PC-9 (cell line): ENCODE data around the gene TRIM9. TPM values are rescaled to one million over a fixed set of nuclear protein-coding genes. Genes with fewer than 3 reads are reported as not detected.

Source experiments
- BruUV-seq: library from RNA; stranded (reverse); fragments of 400-500 nt; replicated peaks from 2 replicates; lab custom pipeline; 2021; lab: Mats Ljungman, UMichigan
- CTCF ChIA-PET: fragments of 300-600 bp; sonication (Branson Sonifier 250); formaldehyde crosslinking; loops from one replicate; lab custom pipeline; 2022; ENCODE audit warnings: antibody characterized with exemption; lab: Charles Lee
- POLR2A ChIA-PET: fragments of 300-600 bp; sonication (Branson Sonifier 250); formaldehyde crosslinking; loops from one replicate; lab custom pipeline; 2022; ENCODE audit warnings: antibody characterized with exemption; ENCODE audit not compliant: unreplicated experiment; lab: Charles Lee
- DNase-seq, 2 experiments: peaks; one replicate each; pipeline versions ENCODE4 v3.0.0 to v3.0.0-alpha.2; 2015 to 2022; ENCODE audit warnings: mixed read lengths in 1 of 2
- H2AFZ ChIP-seq: fragments of 200-600 bp; sonication (generic); 2 replicates; pipeline ENCODE4 v1.8.1; 2017; ENCODE audit warnings: antibody characterized with exemption
- H3F3A ChIP-seq: fragments of 200-600 bp; sonication (generic); 2 replicates; pipeline ENCODE4 v1.8.1; 2017; ENCODE audit warnings: antibody characterized with exemption, mild to moderate bottlenecking, low read depth; ENCODE audit not compliant: insufficient read depth
- H3K27ac ChIP-seq: fragments of 200-600 bp; sonication (generic); 2 replicates; pipeline ENCODE4 v1.6.1; 2016; ENCODE audit warnings: mixed run types
- H3K27me3 ChIP-seq: fragments of 200-600 bp; sonication (generic); 2 replicates; pipeline ENCODE4 v1.6.1; 2016; ENCODE audit warnings: low read depth, mixed run types; ENCODE audit not compliant: insufficient read depth
- H3K36me3 ChIP-seq: fragments of 200-600 bp; sonication (generic); 2 replicates; pipeline ENCODE4 v1.6.1; 2016; ENCODE audit warnings: low read depth, mixed run types
- H3K4me1 ChIP-seq: fragments of 200-600 bp; sonication (generic); replicated peaks from 2 replicates; pipeline ENCODE4 v1.6.1; 2016; ENCODE audit warnings: mixed run types; ENCODE audit not compliant: insufficient read depth
- H3K4me2 ChIP-seq: fragments of 200-600 bp; sonication (generic); 2 replicates; pipeline ENCODE4 v1.6.1; 2017; ENCODE audit warnings: mixed run types
- H3K4me3 ChIP-seq: fragments of 200-600 bp; sonication (generic); 2 replicates; pipeline ENCODE4 v1.6.1; 2016; ENCODE audit warnings: mixed run types
- H3K79me2 ChIP-seq: fragments of 200-600 bp; sonication (generic); 2 replicates; pipeline ENCODE4 v1.6.1; 2017; ENCODE audit warnings: low read depth, mixed run types
- H3K9me2 ChIP-seq: fragments of 200-600 bp; sonication (generic); 2 replicates; pipeline ENCODE4 v1.8.1; 2017; ENCODE audit warnings: mild to moderate bottlenecking; ENCODE audit not compliant: insufficient read depth
- H3K9me3 ChIP-seq: fragments of 200-600 bp; sonication (generic); 2 replicates; pipeline ENCODE4 v1.8.1; 2016; ENCODE audit warnings: low read depth; ENCODE audit not compliant: insufficient read depth
- H4K20me1 ChIP-seq: fragments of 200-600 bp; sonication (generic); 2 replicates; pipeline ENCODE4 v1.8.1; 2017; ENCODE audit not compliant: insufficient read depth
- CTCF ChIP-seq: fragments of 200-600 bp; sonication (generic); conservative IDR thresholded peaks from 2 replicates; pipeline ENCODE4 v1.6.1; 2017; ENCODE audit warnings: mixed run types, antibody characterized with exemption, mild to moderate bottlenecking, moderate library complexity
- EZH2 ChIP-seq: fragments of 200-600 bp; sonication (generic); IDR thresholded peaks from 2 replicates; pipeline ENCODE4 v1.8.0; 2017; ENCODE audit warnings: antibody characterized with exemption, low read depth
- intact Hi-C: fragments of 100-400 bp; cut with micrococcal nuclease; formaldehyde crosslinking; loops from one replicate; pipeline ENCODE4 v1.10.0; 2022; ENCODE audit not compliant: unreplicated experiment
- total RNA-seq: library from RNA; stranded (reverse); gene quantifications from 2 replicates; pipeline ENCODE4 v1.2.3, GENCODE V29; 2021

Gene TRIM9
- total RNA-seq, 1 experiment from 2014 or later: 2.1 TPM

- H3K36me3 ChIP-seq: no peaks in the 10 kb centered on the region
- peak overlapping the region; percentile 9; the same call in 1 of the 2 replicates for H3K4me3 ChIP-seq
- POLR2A ChIA-PET: interaction anchor here (0.6 to 0.7 kb wide), 4 partner anchors 12 to 952 kb away, joined by 3 to 8 read pairs (median 4); partner anchors contain the start of gene TRIM9
- H4K20me1 ChIP-seq: no peaks in the 10 kb centered on the region
- peaks cover 31% of the 10 kb centered on the region for H3K4me1 ChIP-seq
- H3K9me3 ChIP-seq: no peaks in the 10 kb centered on the region
- no TSS peak for BruUV-seq
- CTCF ChIA-PET: interaction anchor here (1.4 kb wide), 1 partner anchor 12 kb away, joined by 4 read pairs; the partner anchor contains the start of gene PYGL
- TF ChIP-seq EZH2 (no peak), CTCF (peak; percentile 60)
- H3K9me2 ChIP-seq: no peaks in the 10 kb centered on the region
- intact Hi-C loops: loop anchor here (1.0 to 10.0 kb wide), 4 partner anchors 142 to 825 kb away; partner anchors contain the start of gene TRIM9
- H3F3A ChIP-seq: peaks cover 19% of the 10 kb centered on the region
- H3K4me2 ChIP-seq: peak overlapping the region; percentile 74
- no peaks in the 10 kb centered on the region for H3K79me2 ChIP-seq
- H3K27me3 ChIP-seq: no peaks in the 10 kb centered on the region
- peak overlapping the region; percentile 84 for H3K27ac ChIP-seq
- H2AFZ ChIP-seq: no peak overlapping the region
- DNase-seq: peak; percentile 86 to 97
Measured at GRCh38 chr14:50955373-50956043, 139.4 kb downstream of the TRIM9 start.

GRCh38 chr14:50954811-50955372, 140.0 kb downstream of the TRIM9 start:
- peaks cover 19% of the 10 kb centered on the region for H3F3A ChIP-seq
- H4K20me1 ChIP-seq: no peaks in the 10 kb centered on the region
- intact Hi-C loops: loop anchor here (1.0 to 10.0 kb wide), 4 partner anchors 142 to 826 kb away; partner anchors contain the start of gene TRIM9
- no peaks in the 10 kb centered on the region for H3K27me3 ChIP-seq
- CTCF ChIA-PET: interaction anchor here (1.1 to 1.4 kb wide), 2 partner anchors 11 to 141 kb away, joined by 3 to 4 read pairs; partner anchors contain the start of gene PYGL
- H3K4me3 ChIP-seq: peak overlapping the region; percentile 9; the same call in 1 of the 2 replicates
- H3K9me3 ChIP-seq: no peaks in the 10 kb centered on the region
- TSS peak; percentile 76 for BruUV-seq
- DNase-seq: peak; percentile 12 to 52
- peak; percentile 75 for TF ChIP-seq CTCF
- TF ChIP-seq EZH2: no peak
- H3K4me1 ChIP-seq: peaks cover 31% of the 10 kb centered on the region
- no peaks in the 10 kb centered on the region for H3K9me2 ChIP-seq
- H3K79me2 ChIP-seq: no peaks in the 10 kb centered on the region
- no peaks in the 10 kb centered on the region for H3K36me3 ChIP-seq
- H3K27ac ChIP-seq: peak overlapping the region; percentile 84
- no peak overlapping the region for H2AFZ ChIP-seq
- H3K4me2 ChIP-seq: peak overlapping the region; percentile 74
- POLR2A ChIA-PET: interaction anchor here (0.7 kb wide), 3 partner anchors 12 to 952 kb away, joined by 3 to 5 read pairs (median 4); partner anchors contain the start of gene TRIM9

- intact Hi-C loops: loop anchor here (10.0 kb wide), 1 partner anchor 201 kb away; no protein-coding TSS in a partner anchor
Measured at GRCh38 chr14:50953502-50953901, 141.4 kb downstream of the TRIM9 start.

More at GRCh38 chr14:50953502-50953901, 141.4 kb downstream of the TRIM9 start:
- Histone ChIP-seq H3K27ac (no peak overlapping the region), H3K4me3 (no peak overlapping the region), H3K27me3 (no peaks in the 10 kb centered on the region), H3K79me2 (no peaks in the 10 kb centered on the region), H4K20me1 (no peaks in the 10 kb centered on the region), H2AFZ (no peak overlapping the region), H3K4me2 (no peak overlapping the region), H3K9me3 (no peaks in the 10 kb centered on the region), H3K36me3 (no peaks in the 10 kb centered on the region), H3K9me2 (no peaks in the 10 kb centered on the region), H3K4me1 (peaks cover 31% of the 10 kb centered on the region), H3F3A (peaks cover 19% of the 10 kb centered on the region)
- DNase-seq: no peak
- POLR2A ChIA-PET: no interaction called here
- CTCF ChIA-PET: interaction anchor here (0.6 to 1.1 kb wide), 2 partner anchors 142 to 1323 kb away, joined by 3 to 5 read pairs; no protein-coding TSS in a partner anchor
- no TSS peak for BruUV-seq
- TF ChIP-seq CTCF (no peak), EZH2 (no peak)
